Astrocyte (in vitro differentiated cells and primary cell): ENCODE data around the gene LRGUK. TPM values are rescaled to one million over a fixed set of nuclear protein-coding genes. Genes with fewer than 3 reads are reported as not detected.

ENCODE experiments used
- DNase-seq: peaks from one replicate; pipeline ENCODE4 v3.0.0-alpha.2; 2010; ENCODE audit warnings: low read depth
- FAIRE-seq: peaks from 2 replicates; lab custom pipeline; 2011; peaks lifted over from hg19 to GRCh38; lab: Jason Lieb, UNC
- H2AFZ ChIP-seq: 2 replicates; pipeline ENCODE4 v1.6.0; 2012; ENCODE audit warnings: low read depth, low read length, inconsistent platforms
- H3K27ac ChIP-seq: 2 replicates; pipeline ENCODE4 v1.5.1; 2011; ENCODE audit warnings: low read depth, low read length, inconsistent platforms
- H3K27me3 ChIP-seq: 2 replicates; pipeline ENCODE4 v1.6.0; 2011; ENCODE audit warnings: low read length, inconsistent platforms; ENCODE audit not compliant: insufficient read depth
- H3K36me3 ChIP-seq: 2 replicates; pipeline ENCODE4 v1.5.1; 2011; ENCODE audit warnings: low read length, inconsistent platforms; ENCODE audit not compliant: insufficient read depth
- H3K4me1 ChIP-seq: 2 replicates; pipeline ENCODE4 v1.5.1; 2011; ENCODE audit warnings: low read length, inconsistent platforms; ENCODE audit not compliant: insufficient read depth
- H3K4me2 ChIP-seq: 2 replicates; pipeline ENCODE4 v1.6.0; 2012; ENCODE audit warnings: low read length, inconsistent platforms
- H3K4me3 ChIP-seq: 2 replicates; pipeline ENCODE4 v1.5.1; 2011; ENCODE audit warnings: low read depth, mild to moderate bottlenecking, low read length, inconsistent platforms; ENCODE audit not compliant: insufficient read depth
- H3K79me2 ChIP-seq: 2 replicates; pipeline ENCODE4 v1.6.0; 2012; ENCODE audit warnings: mild to moderate bottlenecking, low read length, inconsistent platforms; ENCODE audit not compliant: insufficient read depth
- H3K9ac ChIP-seq: 2 replicates; pipeline ENCODE4 v1.6.0; 2012; ENCODE audit warnings: mild to moderate bottlenecking, low read length, inconsistent platforms
- H3K9me3 ChIP-seq: 2 replicates; pipeline ENCODE4 v1.5.1; 2012; ENCODE audit warnings: low read depth, mild to moderate bottlenecking, low read length, inconsistent platforms; ENCODE audit not compliant: insufficient read depth
- H4K20me1 ChIP-seq: 2 replicates; pipeline ENCODE4 v1.6.0; 2012; ENCODE audit warnings: low read length, inconsistent platforms; ENCODE audit not compliant: insufficient read depth
- H3K27ac Mint-ChIP-seq: one replicate; pipeline ENCODE4 v1.8.0; 2021; ENCODE audit warnings: mild to moderate bottlenecking, mixed read lengths; ENCODE audit not compliant: unreplicated experiment
- H3K27me3 Mint-ChIP-seq: one replicate; pipeline ENCODE4 v1.8.0; 2021; ENCODE audit warnings: low read depth, mixed read lengths; ENCODE audit not compliant: unreplicated experiment
- H3K36me3 Mint-ChIP-seq: one replicate; pipeline ENCODE4 v1.8.0; 2021; ENCODE audit warnings: low read depth, mixed read lengths; ENCODE audit not compliant: unreplicated experiment
- H3K4me1 Mint-ChIP-seq: one replicate; pipeline ENCODE4 v1.8.0; 2021; ENCODE audit warnings: low read depth, mixed read lengths; ENCODE audit not compliant: unreplicated experiment
- H3K4me3 Mint-ChIP-seq: one replicate; pipeline ENCODE4 v1.8.0; 2021; ENCODE audit warnings: mild to moderate bottlenecking, moderate library complexity, mixed read lengths; ENCODE audit not compliant: unreplicated experiment
- H3K9me3 Mint-ChIP-seq: one replicate; pipeline ENCODE4 v1.8.0; 2021; ENCODE audit warnings: mild to moderate bottlenecking, mixed read lengths; ENCODE audit not compliant: unreplicated experiment
- EZH2 ChIP-seq: IDR thresholded peaks from 2 replicates; pipeline ENCODE4 v1.6.1; 2012; ENCODE audit warnings: mild to moderate bottlenecking, low read length, inconsistent platforms; ENCODE audit not compliant: insufficient read depth
- total RNA-seq: library from RNA; stranded (reverse); gene quantifications from 2 replicates; pipeline ENCODE4 v1.2.1, GENCODE V29; 2021
- TF ChIP-seq, protein P1 (sequence below): IDR thresholded peaks from 2 replicates; pipeline ENCODE4 v1.5.1; 2011; ENCODE audit warnings: low read depth, mild to moderate bottlenecking, inconsistent platforms, low read length, moderate library complexity; ENCODE audit not compliant: insufficient read depth

Gene LRGUK
- total RNA-seq, 1 donor from 2014 or later: 0.64 TPM

DNA sequence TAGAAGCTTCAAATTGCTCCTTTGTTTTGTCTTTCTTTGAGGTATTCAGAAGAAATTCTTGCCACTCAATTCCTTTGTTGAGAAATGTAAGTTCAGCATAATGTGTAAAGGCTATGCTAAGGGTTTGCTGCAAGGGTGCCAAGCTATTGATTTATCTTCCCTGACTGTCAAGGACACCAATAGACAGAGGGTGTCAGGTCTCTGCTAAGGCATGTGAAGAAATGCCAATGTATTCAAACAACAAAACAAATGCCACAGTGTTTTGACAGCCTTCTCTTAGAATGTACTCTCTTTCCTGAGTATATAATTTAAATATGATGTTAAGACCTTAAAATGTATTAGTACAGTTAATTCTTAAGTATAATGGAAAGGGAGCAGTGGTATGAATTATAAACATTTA is 62.4 kb downstream of the LRGUK start:
- H3K27ac ChIP-seq: no peak overlapping the region
- no peak overlapping the region for H3K9ac ChIP-seq
- no peak overlapping the region for H3K4me3 ChIP-seq
- DNase-seq: no peak
- no peak overlapping the region for H3K4me2 ChIP-seq
- H3K4me1 ChIP-seq: peaks cover 4% of the 10 kb centered on the region
- H3K9me3 ChIP-seq: no peaks in the 10 kb centered on the region
- H3K9me3 Mint-ChIP-seq: no peaks in the 10 kb centered on the region
- no peaks in the 10 kb centered on the region for H3K79me2 ChIP-seq
- no peaks in the 10 kb centered on the region for H3K27me3 Mint-ChIP-seq
- FAIRE-seq: no peak
- H3K27me3 ChIP-seq: no peaks in the 10 kb centered on the region
- TF ChIP-seq, protein P1, sequence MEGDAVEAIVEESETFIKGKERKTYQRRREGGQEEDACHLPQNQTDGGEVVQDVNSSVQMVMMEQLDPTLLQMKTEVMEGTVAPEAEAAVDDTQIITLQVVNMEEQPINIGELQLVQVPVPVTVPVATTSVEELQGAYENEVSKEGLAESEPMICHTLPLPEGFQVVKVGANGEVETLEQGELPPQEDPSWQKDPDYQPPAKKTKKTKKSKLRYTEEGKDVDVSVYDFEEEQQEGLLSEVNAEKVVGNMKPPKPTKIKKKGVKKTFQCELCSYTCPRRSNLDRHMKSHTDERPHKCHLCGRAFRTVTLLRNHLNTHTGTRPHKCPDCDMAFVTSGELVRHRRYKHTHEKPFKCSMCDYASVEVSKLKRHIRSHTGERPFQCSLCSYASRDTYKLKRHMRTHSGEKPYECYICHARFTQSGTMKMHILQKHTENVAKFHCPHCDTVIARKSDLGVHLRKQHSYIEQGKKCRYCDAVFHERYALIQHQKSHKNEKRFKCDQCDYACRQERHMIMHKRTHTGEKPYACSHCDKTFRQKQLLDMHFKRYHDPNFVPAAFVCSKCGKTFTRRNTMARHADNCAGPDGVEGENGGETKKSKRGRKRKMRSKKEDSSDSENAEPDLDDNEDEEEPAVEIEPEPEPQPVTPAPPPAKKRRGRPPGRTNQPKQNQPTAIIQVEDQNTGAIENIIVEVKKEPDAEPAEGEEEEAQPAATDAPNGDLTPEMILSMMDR: no peak
- TF ChIP-seq EZH2: no peak
- no peaks in the 10 kb centered on the region for H3K36me3 ChIP-seq
- H3K27ac Mint-ChIP-seq: no peak overlapping the region
- no peaks in the 10 kb centered on the region for H4K20me1 ChIP-seq
- H3K4me3 Mint-ChIP-seq: no peak overlapping the region
- H2AFZ ChIP-seq: no peak overlapping the region
- H3K36me3 Mint-ChIP-seq: no peaks in the 10 kb centered on the region
- peaks cover 8% of the 10 kb centered on the region for H3K4me1 Mint-ChIP-seq

DNA sequence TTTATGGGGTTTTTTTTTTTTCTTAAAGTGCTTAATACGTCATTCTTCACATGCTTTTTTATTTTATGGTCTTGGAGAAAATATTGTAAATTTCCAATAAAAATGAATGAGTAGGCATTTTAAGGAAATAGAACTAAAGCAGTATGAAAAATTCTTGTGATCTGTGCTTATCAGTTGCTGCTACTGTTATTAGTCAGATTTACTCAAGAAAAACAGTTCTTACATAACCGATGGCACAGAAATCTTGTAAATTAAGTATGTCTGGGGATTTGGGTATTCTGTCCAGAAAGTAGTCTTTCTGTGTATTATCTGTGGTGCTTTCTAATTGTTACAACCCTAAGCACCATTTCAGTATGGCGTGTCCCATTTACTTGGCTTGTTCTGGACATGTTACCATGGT is 64.7 kb downstream of the LRGUK start:
- Histone ChIP-seq H4K20me1 (no peaks in the 10 kb centered on the region), H3K4me1 (peaks cover under 1% of the 10 kb centered on the region), H3K27me3 (no peaks in the 10 kb centered on the region), H3K9ac (no peak overlapping the region), H3K9me3 (no peaks in the 10 kb centered on the region), H3K79me2 (no peaks in the 10 kb centered on the region), H3K4me2 (no peak overlapping the region), H3K36me3 (no peaks in the 10 kb centered on the region), H3K4me3 (no peak overlapping the region), H2AFZ (no peak overlapping the region), H3K27ac (no peak overlapping the region)
- Mint-ChIP-seq H3K4me1 (peaks cover 5% of the 10 kb centered on the region), H3K27me3 (no peaks in the 10 kb centered on the region), H3K36me3 (no peaks in the 10 kb centered on the region), H3K27ac (no peak overlapping the region), H3K9me3 (peaks cover 7% of the 10 kb centered on the region), H3K4me3 (no peak overlapping the region)
- no peak for TF ChIP-seq EZH2
- TF ChIP-seq, protein P1: no peak
- DNase-seq (no peak), FAIRE-seq (no peak)

DNA sequence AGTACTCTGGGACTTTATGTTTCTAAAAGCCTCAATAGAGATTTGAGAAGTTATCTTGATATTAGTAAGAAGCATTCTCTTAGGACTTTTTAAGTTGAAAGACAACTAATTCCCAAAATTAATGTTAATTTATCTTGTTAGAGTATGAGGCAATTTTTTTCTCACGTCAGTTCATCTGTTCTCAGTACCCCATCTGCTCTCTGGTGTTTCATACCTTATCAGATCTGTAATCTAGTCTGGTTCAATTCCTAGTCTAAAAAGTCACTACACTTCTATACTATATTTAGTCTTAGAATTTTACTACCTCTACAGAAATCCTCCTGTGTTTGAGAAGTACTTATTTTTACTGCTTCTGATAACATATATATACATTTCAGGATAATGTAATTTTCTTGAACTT is 66.1 kb downstream of the LRGUK start:
- Histone ChIP-seq H3K4me1 (no peaks in the 10 kb centered on the region), H3K27ac (no peak overlapping the region), H3K9ac (no peak overlapping the region), H3K9me3 (no peaks in the 10 kb centered on the region), H4K20me1 (no peaks in the 10 kb centered on the region), H2AFZ (no peak overlapping the region), H3K79me2 (no peaks in the 10 kb centered on the region), H3K27me3 (no peaks in the 10 kb centered on the region), H3K4me2 (no peak overlapping the region), H3K36me3 (no peaks in the 10 kb centered on the region), H3K4me3 (no peak overlapping the region)
- DNase-seq (no peak), FAIRE-seq (no peak)
- no peak for TF ChIP-seq EZH2
- TF ChIP-seq, protein P1: no peak
- H3K27me3 Mint-ChIP-seq: no peaks in the 10 kb centered on the region
- H3K9me3 Mint-ChIP-seq: peaks cover 7% of the 10 kb centered on the region
- H3K4me3 Mint-ChIP-seq: no peak overlapping the region
- H3K36me3 Mint-ChIP-seq: no peaks in the 10 kb centered on the region
- H3K4me1 Mint-ChIP-seq: peaks cover 5% of the 10 kb centered on the region
- H3K27ac Mint-ChIP-seq: no peak overlapping the region
